ENCODE measurements around the gene OR4D6. TPM values are rescaled to one million over a fixed set of nuclear protein-coding genes. Genes with fewer than 3 reads are reported as not detected.

Gene OR4D6
- total and polyA plus RNA-seq, 2 donors from 2014 or later = not detected

GRCh38 chr11:59459916-59460315 lies 3.2 kb downstream of the OR4D6 start:
- TF ChIP-seq CTCF (IDR thresholded peaks at IDR 0.05; ENCODE audit: borderline replicate concordance, extremely low read depth, insufficient read depth) = no peak
- intact Hi-C loops (cut with DNase I) = no loop called here
- FAIRE-seq = no peak

GRCh38 chr11:59463190-59463641 lies 6.5 kb downstream of the OR4D6 start:
- FAIRE-seq (no peak), DNase-seq (peak in 3 of 5 donors; percentile 18 to 68 (median 31))
- no peak overlapping the region for H3K27ac ChIP-seq (ENCODE audit: low read depth in 2 of 2, low read length in 2 of 2)
- H3K4me3 ChIP-seq (ENCODE audit: low read length in 3 of 3) = no peak overlapping the region
- intact Hi-C loops (cut with DNase I) = no loop called here
- H3K36me3 ChIP-seq (ENCODE audit: control insufficient read depth in 2 of 3, insufficient read depth in 3 of 3, low read length in 3 of 3) = no peaks in the 10 kb centered on the region
- no peaks in the 10 kb centered on the region for H3K27me3 ChIP-seq (ENCODE audit: control insufficient read depth, insufficient read depth, low read length)
- H3K4me1 ChIP-seq (ENCODE audit: control insufficient read depth in 2 of 3, insufficient read depth in 2 of 3, low read depth in 1 of 3, low read length in 3 of 3) = no peaks in the 10 kb centered on the region
- H3K9me3 ChIP-seq (ENCODE audit: control insufficient read depth in 2 of 3, insufficient read depth in 1 of 3, low read length in 3 of 3) = no peaks in the 10 kb centered on the region
- H3K9ac ChIP-seq (ENCODE audit: low read length in 3 of 3) = no peak overlapping the region
- no peak for TF ChIP-seq CTCF (IDR thresholded peaks at IDR 0.05; ENCODE audit: borderline replicate concordance, extremely low read depth, insufficient read depth)

More at GRCh38 chr11:59459916-59460315, 3.2 kb downstream of the OR4D6 start:
- Histone ChIP-seq H3K4me1 (ENCODE audit: control insufficient read depth in 2 of 3, insufficient read depth in 2 of 3, low read depth in 1 of 3, low read length in 3 of 3) (no peaks in the 10 kb centered on the region), H3K36me3 (ENCODE audit: control insufficient read depth in 2 of 3, insufficient read depth in 3 of 3, low read length in 3 of 3) (no peaks in the 10 kb centered on the region), H3K27ac (ENCODE audit: low read depth in 2 of 2, low read length in 2 of 2) (no peak overlapping the region), H3K9ac (ENCODE audit: low read length in 3 of 3) (no peak overlapping the region), H3K27me3 (ENCODE audit: control insufficient read depth, insufficient read depth, low read length) (no peaks in the 10 kb centered on the region), H3K9me3 (ENCODE audit: control insufficient read depth in 2 of 3, insufficient read depth in 1 of 3, low read length in 3 of 3) (no peaks in the 10 kb centered on the region), H3K4me3 (ENCODE audit: low read length in 3 of 3) (no peak overlapping the region)
- no peak for DNase-seq

GRCh38 chr11:59473015-59473414 lies 16.3 kb downstream of the OR4D6 start, which contains the start of gene OR4D10:
OR4D10 (plus strand) TSS chr11:59473315; CDS start chr11:59477430, 4,115 bp downstream.
- Histone ChIP-seq H3K9me3 (ENCODE audit: control insufficient read depth in 2 of 3, insufficient read depth in 1 of 3, low read length in 3 of 3) (no peaks in the 10 kb centered on the region), H3K36me3 (ENCODE audit: control insufficient read depth in 2 of 3, insufficient read depth in 3 of 3, low read length in 3 of 3) (no peaks in the 10 kb centered on the region), H3K9ac (ENCODE audit: low read length in 3 of 3) (no peak within 1 kb of the TSS), H3K4me1 (ENCODE audit: control insufficient read depth in 2 of 3, insufficient read depth in 2 of 3, low read depth in 1 of 3, low read length in 3 of 3) (no peaks in the 10 kb centered on the region), H3K27me3 (ENCODE audit: control insufficient read depth, insufficient read depth, low read length) (no peaks in the 10 kb centered on the region), H3K27ac (ENCODE audit: low read depth in 2 of 2, low read length in 2 of 2) (no peak within 1 kb of the TSS), H3K4me3 (ENCODE audit: low read length in 3 of 3) (no peak within 1 kb of the TSS)
- TF ChIP-seq CTCF (IDR thresholded peaks at IDR 0.05; ENCODE audit: borderline replicate concordance, extremely low read depth, insufficient read depth) = no peak
- DNase-seq = no peak
- intact Hi-C loops (cut with DNase I) = no loop called here
- no peak for FAIRE-seq

- Histone ChIP-seq H3K9ac (ENCODE audit: low read length in 3 of 3) (no peak overlapping the region), H3K27me3 (ENCODE audit: control insufficient read depth, insufficient read depth, low read length) (no peaks in the 10 kb centered on the region), H3K4me1 (ENCODE audit: control insufficient read depth in 2 of 3, insufficient read depth in 2 of 3, low read depth in 1 of 3, low read length in 3 of 3) (no peaks in the 10 kb centered on the region), H3K36me3 (ENCODE audit: control insufficient read depth in 2 of 3, insufficient read depth in 3 of 3, low read length in 3 of 3) (no peaks in the 10 kb centered on the region), H3K27ac (ENCODE audit: low read depth in 2 of 2, low read length in 2 of 2) (no peak overlapping the region), H3K9me3 (ENCODE audit: control insufficient read depth in 2 of 3, insufficient read depth in 1 of 3, low read length in 3 of 3) (no peaks in the 10 kb centered on the region), H3K4me3 (ENCODE audit: low read length in 3 of 3) (no peak overlapping the region)
- intact Hi-C loops (cut with DNase I) = no loop called here
- DNase-seq (peak in 1 of 5 donors; percentile 18), FAIRE-seq (no peak)
- no peak for TF ChIP-seq CTCF (IDR thresholded peaks at IDR 0.05; ENCODE audit: borderline replicate concordance, extremely low read depth, insufficient read depth)
Measured at GRCh38 chr11:59475176-59475575, 18.4 kb downstream of the OR4D6 start.
